ENCODE measurements around the gene RPRD1B.

RPRD1B gene

GRCh38 chr20:38021087-38021772, 12.3 kb upstream of the RPRD1B start:
- TF ChIP-seq CTCF (IDR thresholded peaks at IDR 0.05): no peak

- TF ChIP-seq CTCF (IDR thresholded peaks at IDR 0.05): no peak
Measured at GRCh38 chr20:38023181-38024001, 10.2 kb upstream of the RPRD1B start.

- TF ChIP-seq CTCF (IDR thresholded peaks at IDR 0.05): no peak
Measured at GRCh38 chr20:38024496-38024895, 9.1 kb upstream of the RPRD1B start.

- TF ChIP-seq CTCF (IDR thresholded peaks at IDR 0.05): no peak
Measured at GRCh38 chr20:38029453-38029852, 4.1 kb upstream of the RPRD1B start.

- no peak for TF ChIP-seq CTCF (IDR thresholded peaks at IDR 0.05)
Measured at GRCh38 chr20:38031957-38032356, 1.6 kb upstream of the RPRD1B start.

GRCh38 chr20:38032585-38033329, 789 bp upstream of the RPRD1B start:
- TF ChIP-seq CTCF (IDR thresholded peaks at IDR 0.05): no peak

- no peak for TF ChIP-seq CTCF (IDR thresholded peaks at IDR 0.05)
Measured at GRCh38 chr20:38034108-38034649, 633 bp downstream of the RPRD1B start.

Measured in LNCAP (cell line).